ENCODE results near the gene COPS3.

DNA sequence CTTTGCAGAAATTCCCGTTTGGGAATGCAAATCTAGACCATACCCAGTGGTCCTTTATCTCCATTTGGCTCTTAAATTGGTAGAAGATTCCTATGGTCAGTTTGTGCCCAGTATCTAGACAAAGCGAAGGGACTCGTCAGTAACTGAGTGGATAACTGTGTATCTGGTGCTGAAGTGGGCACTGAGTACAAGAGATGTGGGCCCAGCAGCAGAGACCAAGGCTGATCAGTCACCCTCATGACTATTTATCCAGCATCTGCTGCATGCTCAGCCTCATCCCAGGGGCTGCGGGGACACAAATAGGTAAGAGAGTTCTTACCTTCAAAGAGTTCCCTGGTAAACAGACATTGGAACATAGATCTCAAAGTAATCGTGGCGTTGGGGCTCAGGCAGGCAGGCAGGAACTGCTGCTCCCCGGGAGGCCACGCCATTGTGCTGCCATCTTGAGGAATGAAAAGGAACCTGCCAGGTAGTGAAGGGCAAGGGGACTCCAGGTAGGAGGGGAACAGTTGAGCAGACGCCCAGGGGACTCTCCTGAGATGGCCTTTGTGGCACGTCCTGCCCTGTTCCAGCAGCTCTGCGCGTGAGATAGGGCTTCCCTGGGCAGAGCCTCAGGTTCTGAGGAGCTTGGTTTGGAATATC, 32.4 kb upstream of the COPS3 start:
- TF ChIP-seq, protein P1, sequence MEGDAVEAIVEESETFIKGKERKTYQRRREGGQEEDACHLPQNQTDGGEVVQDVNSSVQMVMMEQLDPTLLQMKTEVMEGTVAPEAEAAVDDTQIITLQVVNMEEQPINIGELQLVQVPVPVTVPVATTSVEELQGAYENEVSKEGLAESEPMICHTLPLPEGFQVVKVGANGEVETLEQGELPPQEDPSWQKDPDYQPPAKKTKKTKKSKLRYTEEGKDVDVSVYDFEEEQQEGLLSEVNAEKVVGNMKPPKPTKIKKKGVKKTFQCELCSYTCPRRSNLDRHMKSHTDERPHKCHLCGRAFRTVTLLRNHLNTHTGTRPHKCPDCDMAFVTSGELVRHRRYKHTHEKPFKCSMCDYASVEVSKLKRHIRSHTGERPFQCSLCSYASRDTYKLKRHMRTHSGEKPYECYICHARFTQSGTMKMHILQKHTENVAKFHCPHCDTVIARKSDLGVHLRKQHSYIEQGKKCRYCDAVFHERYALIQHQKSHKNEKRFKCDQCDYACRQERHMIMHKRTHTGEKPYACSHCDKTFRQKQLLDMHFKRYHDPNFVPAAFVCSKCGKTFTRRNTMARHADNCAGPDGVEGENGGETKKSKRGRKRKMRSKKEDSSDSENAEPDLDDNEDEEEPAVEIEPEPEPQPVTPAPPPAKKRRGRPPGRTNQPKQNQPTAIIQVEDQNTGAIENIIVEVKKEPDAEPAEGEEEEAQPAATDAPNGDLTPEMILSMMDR (IDR thresholded peaks at IDR 0.05; ENCODE audit: borderline replicate concordance, extremely low read depth, low read length, poor library complexity, severe bottlenecking) = peak; percentile 52
- TF ChIP-seq EZH2 (IDR thresholded peaks at IDR 0.05; ENCODE audit: borderline replicate concordance, low read depth, low read length, severe bottlenecking) = no peak

Data from DND-41 (cell line).